TTC549 (cell line): ENCODE measurements around the gene TPO.

Experiments used
- FAIRE-seq: peaks from 2 replicates; lab custom pipeline; 2012; peaks lifted over from hg19 to GRCh38; lab: Jason Lieb, UNC

TPO gene

GRCh38 chr2:1451422-1451821 is 38.2 kb downstream of the TPO start:
- no peak for FAIRE-seq

GRCh38 chr2:1453561-1453960 is 40.3 kb downstream of the TPO start:
- FAIRE-seq, result no peak

GRCh38 chr2:1454346-1454745 is 41.1 kb downstream of the TPO start:
- FAIRE-seq, result no peak

- FAIRE-seq, result no peak
These were observed 42.2 kb downstream of the TPO start for GRCh38 chr2:1455466-1455865.

- FAIRE-seq, result no peak
These were observed 45.2 kb downstream of the TPO start for GRCh38 chr2:1458432-1458831.

- FAIRE-seq, result no peak
These were observed 46.5 kb downstream of the TPO start for GRCh38 chr2:1459727-1460126.

- no peak for FAIRE-seq
These were observed 47.7 kb downstream of the TPO start for GRCh38 chr2:1460851-1461418.

GRCh38 chr2:1461507-1462390 is 48.5 kb downstream of the TPO start:
- no peak for FAIRE-seq

GRCh38 chr2:1462994-1463393 is 49.7 kb downstream of the TPO start:
- FAIRE-seq, result no peak

- no peak for FAIRE-seq
These were observed 59.1 kb downstream of the TPO start for GRCh38 chr2:1472350-1472749.

- no peak for FAIRE-seq
These were observed 63.4 kb downstream of the TPO start for GRCh38 chr2:1476617-1477195.

- no peak for FAIRE-seq
These were observed 64.2 kb downstream of the TPO start for GRCh38 chr2:1477196-1478040.

GRCh38 chr2:1478311-1479305 is 65.3 kb downstream of the TPO start:
- FAIRE-seq, result no peak

- FAIRE-seq, result no peak
These were observed 66.1 kb downstream of the TPO start for GRCh38 chr2:1479346-1479745.

- FAIRE-seq, result no peak
These were observed 67.4 kb downstream of the TPO start for GRCh38 chr2:1480671-1481076.

- no peak for FAIRE-seq
These were observed 68.4 kb downstream of the TPO start for GRCh38 chr2:1481406-1482252.

- FAIRE-seq, result no peak
These were observed 69.0 kb downstream of the TPO start for GRCh38 chr2:1482253-1482675.

- FAIRE-seq, result no peak
These were observed 69.7 kb downstream of the TPO start for GRCh38 chr2:1482981-1483380.

GRCh38 chr2:1483551-1483950 is 70.3 kb downstream of the TPO start:
- FAIRE-seq, result no peak

GRCh38 chr2:1484131-1484884 is 71.0 kb downstream of the TPO start:
- FAIRE-seq, result no peak
